GM12878 (cell line): ENCODE measurements around the gene DYNLT4. TPM values are rescaled to one million over a fixed set of nuclear protein-coding genes. Genes with fewer than 3 reads are reported as not detected.

Experiments used
- NR2C1 ChIP-seq: fragments of 450-650 bp; IDR thresholded peaks from 2 replicates; pipeline ENCODE4 v1.6.1; 2017; ENCODE audit warnings: antibody characterized with exemption, mild to moderate bottlenecking, moderate library complexity
- STAT3 ChIP-seq: IDR thresholded peaks from 2 replicates; pipeline ENCODE4 v1.6.1; 2011; ENCODE audit warnings: low read depth, low read length, improper control_type of control experiment
- polyA plus RNA-seq, 11 experiments: library from polyadenylated mRNA; depleted of rRNA in 4 of 11; unstranded in 6 of 11; stranded (reverse) in 5 of 11; fragments of >200 nt; fragmentation: Nextera tagmentation in 4 of 11; fragmentation: Illumina TruSeq in 1 of 11; extraction: Ambion mirVana in 4 of 11; extraction: Trizol in 1 of 11; gene quantifications; 1 replicate in 1 of 11; 2 replicates in 10 of 11; pipeline versions ENCODE4 v1.2.1 to v1.2.3, GENCODE V29; 2011 to 2016; ENCODE audit warnings: inconsistent platforms in 2 of 11, missing spikeins in 2 of 11, low read depth in 1 of 11
- total RNA-seq, 4 experiments: library from RNA; depleted of rRNA in 3 of 4; stranded (reverse); fragments of >200 nt in 3 of 4; fragmentation: Illumina TruSeq in 1 of 4; extraction: Trizol in 1 of 4; gene quantifications; 2 replicates each; pipeline versions ENCODE4 v1.2.1 to v1.2.3, GENCODE V29; 2013 to 2021
- TF ChIP-seq, protein P1 (sequence below): fragments of 450-650 bp; IDR thresholded peaks from 2 replicates; pipeline ENCODE4 v1.6.1; 2016; ENCODE audit warnings: mild to moderate bottlenecking, moderate library complexity, borderline replicate concordance
- TF ChIP-seq, protein P2 (sequence below): fragments of 150-350 bp; IDR thresholded peaks from 2 replicates; pipeline ENCODE4 v1.6.1; 2014; ENCODE audit warnings: mild to moderate bottlenecking, low read depth, low read length

The DYNLT4 gene
- total and polyA plus RNA-seq, 10 of the 15 experiments (the other 5 are each of a cell fraction or from before 2014, with no cell fraction given): 0.23 to 0.28 TPM; not detected in 8

DNA sequence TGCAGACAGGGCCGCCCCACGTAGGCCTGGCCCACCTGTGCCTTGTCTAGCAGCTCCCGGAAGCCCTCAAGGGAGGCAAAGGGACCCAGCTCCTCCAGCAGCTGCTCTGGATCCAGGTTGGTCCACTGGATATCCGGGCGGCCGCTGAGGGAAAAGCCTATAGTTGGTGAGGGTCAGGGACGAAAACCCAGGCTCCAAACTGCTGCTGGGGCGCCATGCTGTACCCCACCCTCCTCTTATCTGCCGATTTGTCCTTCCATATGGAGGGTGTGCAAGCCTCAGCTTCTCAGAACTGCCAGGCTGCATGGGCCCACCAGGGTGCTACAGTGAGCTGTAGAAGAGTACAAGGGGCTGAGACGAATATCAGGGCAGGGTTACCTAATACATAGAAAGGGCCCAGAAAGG lies 23.8 kb upstream of the DYNLT4 start (continued):
- TF ChIP-seq STAT3: no peak
- TF ChIP-seq, protein P1, sequence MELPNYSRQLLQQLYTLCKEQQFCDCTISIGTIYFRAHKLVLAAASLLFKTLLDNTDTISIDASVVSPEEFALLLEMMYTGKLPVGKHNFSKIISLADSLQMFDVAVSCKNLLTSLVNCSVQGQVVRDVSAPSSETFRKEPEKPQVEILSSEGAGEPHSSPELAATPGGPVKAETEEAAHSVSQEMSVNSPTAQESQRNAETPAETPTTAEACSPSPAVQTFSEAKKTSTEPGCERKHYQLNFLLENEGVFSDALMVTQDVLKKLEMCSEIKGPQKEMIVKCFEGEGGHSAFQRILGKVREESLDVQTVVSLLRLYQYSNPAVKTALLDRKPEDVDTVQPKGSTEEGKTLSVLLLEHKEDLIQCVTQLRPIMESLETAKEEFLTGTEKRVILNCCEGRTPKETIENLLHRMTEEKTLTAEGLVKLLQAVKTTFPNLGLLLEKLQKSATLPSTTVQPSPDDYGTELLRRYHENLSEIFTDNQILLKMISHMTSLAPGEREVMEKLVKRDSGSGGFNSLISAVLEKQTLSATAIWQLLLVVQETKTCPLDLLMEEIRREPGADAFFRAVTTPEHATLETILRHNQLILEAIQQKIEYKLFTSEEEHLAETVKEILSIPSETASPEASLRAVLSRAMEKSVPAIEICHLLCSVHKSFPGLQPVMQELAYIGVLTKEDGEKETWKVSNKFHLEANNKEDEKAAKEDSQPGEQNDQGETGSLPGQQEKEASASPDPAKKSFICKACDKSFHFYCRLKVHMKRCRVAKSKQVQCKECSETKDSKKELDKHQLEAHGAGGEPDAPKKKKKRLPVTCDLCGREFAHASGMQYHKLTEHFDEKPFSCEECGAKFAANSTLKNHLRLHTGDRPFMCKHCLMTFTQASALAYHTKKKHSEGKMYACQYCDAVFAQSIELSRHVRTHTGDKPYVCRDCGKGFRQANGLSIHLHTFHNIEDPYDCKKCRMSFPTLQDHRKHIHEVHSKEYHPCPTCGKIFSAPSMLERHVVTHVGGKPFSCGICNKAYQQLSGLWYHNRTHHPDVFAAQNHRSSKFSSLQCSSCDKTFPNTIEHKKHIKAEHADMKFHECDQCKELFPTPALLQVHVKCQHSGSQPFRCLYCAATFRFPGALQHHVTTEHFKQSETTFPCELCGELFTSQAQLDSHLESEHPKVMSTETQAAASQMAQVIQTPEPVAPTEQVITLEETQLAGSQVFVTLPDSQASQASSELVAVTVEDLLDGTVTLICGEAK: no peak
- TF ChIP-seq, protein P2, sequence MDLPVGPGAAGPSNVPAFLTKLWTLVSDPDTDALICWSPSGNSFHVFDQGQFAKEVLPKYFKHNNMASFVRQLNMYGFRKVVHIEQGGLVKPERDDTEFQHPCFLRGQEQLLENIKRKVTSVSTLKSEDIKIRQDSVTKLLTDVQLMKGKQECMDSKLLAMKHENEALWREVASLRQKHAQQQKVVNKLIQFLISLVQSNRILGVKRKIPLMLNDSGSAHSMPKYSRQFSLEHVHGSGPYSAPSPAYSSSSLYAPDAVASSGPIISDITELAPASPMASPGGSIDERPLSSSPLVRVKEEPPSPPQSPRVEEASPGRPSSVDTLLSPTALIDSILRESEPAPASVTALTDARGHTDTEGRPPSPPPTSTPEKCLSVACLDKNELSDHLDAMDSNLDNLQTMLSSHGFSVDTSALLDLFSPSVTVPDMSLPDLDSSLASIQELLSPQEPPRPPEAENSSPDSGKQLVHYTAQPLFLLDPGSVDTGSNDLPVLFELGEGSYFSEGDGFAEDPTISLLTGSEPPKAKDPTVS: no peak
- TF ChIP-seq NR2C1: no peak
